Activated CD8-positive, alpha-beta memory T cell treated with anti-CD3 and anti-CD28 coated beads, Interleukin-2, amount 50 U/mL, for 24 hours (primary cell): ENCODE measurements around the gene LRTM1.

ENCODE experiments used
- DNase-seq: peaks from one replicate; pipeline ENCODE4 v3.0.0-alpha.2; 2020; ENCODE audit errors: extremely low read depth

Gene LRTM1

GRCh38 chr3:54939557-54940300, 11.9 kb upstream of the LRTM1 start:
- no peak for DNase-seq

- DNase-seq = no peak
These were observed 8.7 kb upstream of the LRTM1 start for GRCh38 chr3:54936561-54936960.

- DNase-seq = no peak
These were observed 8.0 kb upstream of the LRTM1 start for GRCh38 chr3:54935869-54936268.

GRCh38 chr3:54932606-54933005, 4.7 kb upstream of the LRTM1 start:
- no peak for DNase-seq

GRCh38 chr3:54931182-54931581, 3.3 kb upstream of the LRTM1 start:
- DNase-seq = no peak

DNA sequence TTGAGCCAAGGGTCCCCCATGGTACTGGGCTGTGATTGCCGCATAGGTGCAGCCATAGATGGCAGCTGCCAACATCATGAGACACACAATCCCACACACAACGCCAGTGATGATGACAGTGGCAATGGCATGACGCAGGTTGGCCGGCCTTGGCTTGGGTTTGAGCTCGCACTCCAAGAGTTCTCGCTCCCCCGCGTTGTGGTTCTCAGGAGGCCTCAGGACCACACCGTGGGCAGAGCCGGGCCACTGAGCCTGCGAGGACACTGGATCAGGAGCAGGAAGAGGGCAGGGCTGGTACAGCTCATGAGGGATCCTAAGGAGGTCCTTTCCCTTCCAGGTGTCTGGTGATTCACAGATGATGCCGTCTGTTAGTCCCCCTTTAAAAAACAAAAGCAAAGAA, 9.3 kb downstream of the LRTM1 start:
- no peak for DNase-seq

- no peak for DNase-seq
These were observed 10.0 kb downstream of the LRTM1 start for GRCh38 chr3:54917862-54918261.

DNA sequence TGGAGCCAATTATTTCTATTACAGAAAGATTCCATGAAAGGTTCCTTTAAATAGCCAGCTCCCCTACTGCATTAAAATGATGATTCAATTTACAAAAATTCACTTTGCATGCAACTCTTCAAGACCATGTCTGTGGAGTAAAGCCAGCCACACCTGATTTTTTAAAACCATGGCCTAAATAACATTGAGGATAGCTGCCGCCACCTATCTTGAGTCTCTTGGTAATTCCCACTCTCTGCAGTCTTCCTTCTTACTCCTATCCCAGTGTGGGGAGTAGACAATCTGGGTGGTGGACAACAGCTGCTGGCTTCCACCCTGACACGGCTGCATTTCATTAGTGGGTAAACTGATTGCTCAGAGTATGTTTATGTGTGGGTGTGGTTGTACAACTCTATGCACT, 10.7 kb downstream of the LRTM1 start:
- DNase-seq = no peak

DNA sequence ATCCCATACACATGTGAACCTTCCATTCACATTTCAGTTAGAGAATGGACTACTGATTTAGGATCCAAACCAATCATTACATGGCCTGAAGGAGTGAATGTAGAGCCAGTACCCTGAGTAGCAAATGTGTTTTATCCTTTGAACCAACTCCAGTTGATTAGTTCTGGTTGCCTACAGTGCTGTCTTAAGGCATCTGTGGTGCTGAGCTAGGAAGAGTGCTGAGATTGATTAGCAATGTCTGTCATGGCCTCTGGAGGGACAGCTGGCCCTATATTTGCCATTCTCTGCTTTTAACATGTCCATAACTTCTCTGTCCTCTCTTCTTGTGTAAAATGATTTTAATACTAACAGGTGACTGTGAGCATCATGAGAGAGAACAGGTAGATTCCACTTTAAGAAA, 11.1 kb downstream of the LRTM1 start:
- no peak for DNase-seq

DNA sequence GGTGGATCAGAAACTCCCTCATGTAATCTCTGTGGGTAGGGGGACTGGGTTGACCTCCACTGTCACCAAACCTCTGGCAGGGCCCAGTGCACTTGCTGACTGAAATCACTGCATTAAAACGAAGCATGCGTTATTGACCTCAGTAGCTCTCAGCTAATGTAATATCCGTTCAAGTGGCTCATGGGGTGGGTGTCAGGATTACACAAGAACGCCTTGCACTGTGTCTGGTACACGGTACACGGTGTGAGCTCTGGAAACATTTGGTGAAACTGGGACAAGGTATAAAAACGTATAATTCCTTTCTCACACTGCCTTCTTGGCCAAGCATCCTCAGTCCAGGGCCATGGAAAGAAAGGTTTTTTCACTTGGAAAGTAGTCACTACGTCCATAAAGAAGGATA, 11.9 kb downstream of the LRTM1 start:
- DNase-seq = no peak

DNA sequence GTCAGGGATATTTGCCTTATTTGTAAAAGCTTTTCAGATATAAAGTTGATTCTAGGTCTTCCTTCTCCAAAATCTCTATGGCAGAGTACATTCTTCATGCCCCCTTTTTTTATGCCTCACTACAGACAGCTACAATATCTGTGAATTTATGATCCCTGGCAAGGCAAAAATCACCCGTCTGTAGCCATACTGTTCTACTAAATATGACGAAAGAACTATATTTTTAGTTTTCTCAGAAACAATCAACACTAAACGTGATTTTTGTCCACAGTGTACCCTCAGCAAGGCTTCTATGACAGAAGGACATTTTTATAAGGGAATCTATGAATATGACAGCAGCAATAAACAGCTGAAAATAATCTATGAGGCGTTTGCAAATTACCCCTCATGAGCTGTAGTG, 12.7 kb downstream of the LRTM1 start:
- DNase-seq = no peak

DNA sequence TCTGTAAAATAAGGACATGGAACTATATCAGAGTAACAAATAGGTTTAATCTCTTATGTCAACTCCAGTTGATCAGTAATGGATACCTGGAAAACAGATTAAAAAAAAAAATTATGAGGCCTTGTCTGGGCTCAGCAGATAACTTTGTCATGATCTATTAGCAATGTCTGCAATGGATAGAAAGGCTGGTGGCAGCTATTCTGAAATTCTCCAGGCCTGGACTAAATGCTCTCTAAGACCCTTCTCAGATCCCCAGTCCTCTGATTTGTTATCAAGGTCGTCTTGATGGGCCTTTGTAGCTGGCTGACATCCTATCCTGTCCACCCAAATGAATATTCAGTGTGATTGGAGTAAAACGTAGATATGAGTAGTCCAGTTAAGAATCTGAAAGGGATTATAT, 13.7 kb downstream of the LRTM1 start:
- no peak for DNase-seq

- DNase-seq = no peak
These were observed 18.7 kb downstream of the LRTM1 start for GRCh38 chr3:54909191-54909590.

DNA sequence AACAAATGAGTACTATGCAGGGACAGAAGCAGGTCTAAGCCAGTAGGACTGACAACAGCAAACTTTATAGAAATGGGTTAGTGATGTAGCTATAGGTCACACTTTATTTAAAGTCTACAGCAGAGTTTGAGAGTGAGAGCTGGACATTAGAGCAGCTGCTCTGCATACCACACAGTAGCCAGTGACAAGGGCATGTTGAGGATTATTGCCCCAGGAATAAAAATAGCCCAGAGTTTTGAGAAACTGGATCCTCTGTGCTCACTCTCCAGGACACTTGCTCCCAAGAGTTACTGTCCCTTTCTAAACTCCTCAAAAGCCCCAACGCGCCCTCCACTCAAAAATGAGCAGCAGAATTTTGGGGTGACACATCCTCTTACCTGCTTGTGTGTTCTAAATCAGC, 21.1 kb downstream of the LRTM1 start:
- DNase-seq = no peak

DNA sequence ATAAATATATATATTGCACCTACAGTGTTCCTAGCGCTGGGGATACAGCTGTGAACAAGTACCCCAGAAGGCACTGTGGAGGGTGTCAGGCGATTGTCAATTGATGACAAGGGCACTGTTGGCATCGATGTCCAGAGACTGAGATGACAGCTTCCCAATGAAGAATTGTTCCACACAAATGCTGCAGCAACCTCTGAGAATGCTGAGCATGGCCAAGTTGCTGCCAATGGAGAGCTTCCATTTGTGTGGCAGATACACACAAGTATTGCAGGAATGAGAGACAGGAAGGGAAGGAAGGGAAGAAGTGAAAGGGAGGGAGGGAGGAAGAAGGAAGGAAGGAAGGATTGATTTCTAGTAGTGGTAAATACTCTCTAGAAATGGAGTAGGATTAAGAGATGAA, 21.9 kb downstream of the LRTM1 start:
- DNase-seq = no peak

GRCh38 chr3:54905261-54905888, 22.5 kb downstream of the LRTM1 start:
- DNase-seq = no peak

DNA sequence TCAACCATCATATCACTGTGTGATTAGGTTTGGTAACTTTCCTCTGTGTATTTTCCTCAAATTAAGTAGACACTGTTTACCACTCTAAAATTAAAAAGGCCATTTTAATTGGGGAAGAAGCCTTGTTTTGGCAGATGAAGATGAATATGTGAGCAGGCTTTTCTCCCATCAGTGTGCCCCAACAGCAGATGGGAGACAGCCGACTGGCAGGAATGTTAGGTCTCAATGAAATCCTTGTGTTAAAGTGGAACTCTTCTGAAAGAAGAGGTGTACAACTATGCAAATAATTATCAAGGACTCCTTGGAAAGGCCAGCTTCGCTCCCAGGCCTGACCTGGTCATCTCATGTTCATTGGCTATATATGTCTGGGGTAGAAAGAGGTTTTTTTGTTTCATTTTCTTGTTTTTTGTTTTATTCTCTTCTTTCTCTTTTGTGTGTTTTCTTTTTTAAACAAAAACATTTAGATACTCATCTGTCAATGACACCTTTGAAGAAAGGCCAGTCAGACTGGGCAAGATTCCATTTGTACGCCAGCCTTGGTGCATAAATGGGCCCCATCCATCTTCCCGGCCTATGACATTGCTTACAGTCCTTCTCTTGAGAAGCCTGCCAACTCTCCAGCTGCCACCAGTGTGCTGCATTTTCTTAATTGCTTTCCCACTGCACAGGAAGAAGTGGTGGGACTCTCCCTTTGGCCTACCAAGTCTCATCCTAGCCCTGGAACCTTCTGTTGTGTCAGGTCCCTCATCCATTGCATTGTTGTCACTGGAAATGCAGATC, 25.8 kb downstream of the LRTM1 start:
- DNase-seq = no peak

- DNase-seq = no peak
These were observed 26.8 kb downstream of the LRTM1 start for GRCh38 chr3:54900838-54901591.

- DNase-seq = no peak
These were observed 28.6 kb downstream of the LRTM1 start for GRCh38 chr3:54899273-54899672.

GRCh38 chr3:54897028-54897711, 30.7 kb downstream of the LRTM1 start:
- no peak for DNase-seq

GRCh38 chr3:54895613-54896012, 32.2 kb downstream of the LRTM1 start:
- no peak for DNase-seq

GRCh38 chr3:54892168-54892567, 35.7 kb downstream of the LRTM1 start:
- DNase-seq = no peak
